Lower lobe of right lung (tissue), 2 donors: Measurements from ENCODE around the gene RUNX1. TPM values are rescaled to one million over a fixed set of nuclear protein-coding genes. Genes with fewer than 3 reads are reported as not detected.

Source experiments
- ATAC-seq, 2 donors: fragments of 200-7000 bp; cut with Tn5 transposase; one replicate each; pipeline ENCODE4 v1.9.1; 2020 to 2022; ENCODE audit warnings: mild to moderate bottlenecking in 2 of 2, moderate library complexity in 2 of 2
- DNase-seq: peaks from one replicate; pipeline ENCODE4 v3.0.0-alpha.2; 2020
- H3K27ac ChIP-seq: fragments of 200-600 bp; one replicate; pipeline ENCODE4 v1.8.0; 2022
- H3K27me3 ChIP-seq: fragments of 200-600 bp; one replicate; pipeline ENCODE4 v1.8.0; 2022; ENCODE audit warnings: low read depth
- H3K36me3 ChIP-seq: fragments of 200-600 bp; one replicate; pipeline ENCODE4 v1.8.0; 2022; ENCODE audit warnings: mild to moderate bottlenecking
- H3K4me1 ChIP-seq: fragments of 200-600 bp; one replicate; pipeline ENCODE4 v1.8.0; 2022
- H3K4me3 ChIP-seq: fragments of 200-600 bp; one replicate; pipeline ENCODE4 v1.8.0; 2022; ENCODE audit warnings: mild to moderate bottlenecking
- H3K9me3 ChIP-seq: fragments of 200-600 bp; one replicate; pipeline ENCODE4 v1.8.0; 2022
- CTCF ChIP-seq: fragments of 200-600 bp; IDR thresholded peaks from one replicate; pipeline ENCODE4 v1.8.0; 2022; ENCODE audit warnings: antibody characterized with exemption, mild to moderate bottlenecking
- intact Hi-C: fragments of 100-400 bp; cut with DNase I; formaldehyde crosslinking; loops from one replicate; pipeline ENCODE4 v1.11.0; 2022
- total RNA-seq: library from RNA; stranded (reverse); fragmentation: NEBNext Ultra II Directional; extraction: Animal tissue kit (Norgen Biotek cat#: 25700); gene quantifications from one replicate; pipeline ENCODE4 v1.2.1, GENCODE V29; 2021
- donor health status: DM: no; HTN: yes; CAD: no; lungs with severe emphysema.

RUNX1 gene
- total RNA-seq, 1 donor from 2014 or later = 110 TPM

- Histone ChIP-seq H3K27ac (no peak overlapping the region), H3K27me3 (no peaks in the 10 kb centered on the region), H3K4me1 (no peaks in the 10 kb centered on the region), H3K36me3 (no peaks in the 10 kb centered on the region), H3K9me3 (no peaks in the 10 kb centered on the region), H3K4me3 (no peak overlapping the region)
- ATAC-seq (no peak), DNase-seq (no peak)
- intact Hi-C loops = no loop called here
- TF ChIP-seq CTCF = no peak
Measured at GRCh38 chr21:35007348-35007747, 41.8 kb downstream of the RUNX1 start.

GRCh38 chr21:35006771-35007170 is 42.3 kb downstream of the RUNX1 start:
- DNase-seq = no peak

GRCh38 chr21:35006248-35006647 is 42.9 kb downstream of the RUNX1 start:
- H3K36me3 ChIP-seq = no peaks in the 10 kb centered on the region
- no peaks in the 10 kb centered on the region for H3K9me3 ChIP-seq
- ATAC-seq (no peak), DNase-seq (no peak)
- no peak overlapping the region for H3K4me3 ChIP-seq
- no peak overlapping the region for H3K27ac ChIP-seq
- intact Hi-C loops = no loop called here
- no peak for TF ChIP-seq CTCF
- no peaks in the 10 kb centered on the region for H3K27me3 ChIP-seq
- no peaks in the 10 kb centered on the region for H3K4me1 ChIP-seq

More at GRCh38 chr21:35006771-35007170, 42.3 kb downstream of the RUNX1 start:
- Histone ChIP-seq H3K36me3 (no peaks in the 10 kb centered on the region), H3K4me1 (no peaks in the 10 kb centered on the region), H3K4me3 (no peak overlapping the region), H3K27ac (no peak overlapping the region), H3K27me3 (no peaks in the 10 kb centered on the region), H3K9me3 (no peaks in the 10 kb centered on the region)
- intact Hi-C loops = no loop called here
- no peak for ATAC-seq
- TF ChIP-seq CTCF = no peak

- no peaks in the 10 kb centered on the region for H3K36me3 ChIP-seq
- no peak overlapping the region for H3K4me3 ChIP-seq
- intact Hi-C loops = no loop called here
- H3K9me3 ChIP-seq = no peaks in the 10 kb centered on the region
- no peaks in the 10 kb centered on the region for H3K4me1 ChIP-seq
- H3K27ac ChIP-seq = no peak overlapping the region
- DNase-seq (no peak), ATAC-seq (no peak)
- TF ChIP-seq CTCF = no peak
- H3K27me3 ChIP-seq = no peaks in the 10 kb centered on the region
Measured at GRCh38 chr21:35005560-35006224, 43.4 kb downstream of the RUNX1 start.

- no peak for TF ChIP-seq CTCF
- Histone ChIP-seq H3K4me1 (no peaks in the 10 kb centered on the region), H3K4me3 (no peak overlapping the region), H3K27me3 (no peaks in the 10 kb centered on the region), H3K36me3 (no peaks in the 10 kb centered on the region), H3K27ac (no peak overlapping the region), H3K9me3 (no peaks in the 10 kb centered on the region)
- intact Hi-C loops = no loop called here
- no peak for DNase-seq
- ATAC-seq = no peak
Measured at GRCh38 chr21:35005077-35005476, 44.0 kb downstream of the RUNX1 start.
